Activated naive CD8-positive, alpha-beta T cell (primary cell): ENCODE measurements around the gene LANCL2.
"Not testable (repeated sequence)": the region's sequence is repeated elsewhere in the genome, so short reads cannot be mapped to it uniquely, and the experiment has no call there.

Source experiments
- H3K27ac Mint-ChIP-seq: one replicate; pipeline ENCODE4 v1.8.0; 2021; ENCODE audit warnings: mixed read lengths
- H3K27me3 Mint-ChIP-seq: one replicate; pipeline ENCODE4 v1.8.0; 2021; ENCODE audit warnings: mixed read lengths
- H3K36me3 Mint-ChIP-seq: one replicate; pipeline ENCODE4 v1.8.0; 2021; ENCODE audit warnings: mixed read lengths
- H3K4me1 Mint-ChIP-seq: one replicate; pipeline ENCODE4 v1.8.0; 2021; ENCODE audit warnings: low read depth, mixed read lengths
- H3K4me3 Mint-ChIP-seq: one replicate; pipeline ENCODE4 v1.8.0; 2021; ENCODE audit warnings: mild to moderate bottlenecking, mixed read lengths
- H3K9me3 Mint-ChIP-seq: one replicate; pipeline ENCODE4 v1.8.0; 2021; ENCODE audit warnings: low read depth, mixed read lengths

The LANCL2 gene

DNA sequence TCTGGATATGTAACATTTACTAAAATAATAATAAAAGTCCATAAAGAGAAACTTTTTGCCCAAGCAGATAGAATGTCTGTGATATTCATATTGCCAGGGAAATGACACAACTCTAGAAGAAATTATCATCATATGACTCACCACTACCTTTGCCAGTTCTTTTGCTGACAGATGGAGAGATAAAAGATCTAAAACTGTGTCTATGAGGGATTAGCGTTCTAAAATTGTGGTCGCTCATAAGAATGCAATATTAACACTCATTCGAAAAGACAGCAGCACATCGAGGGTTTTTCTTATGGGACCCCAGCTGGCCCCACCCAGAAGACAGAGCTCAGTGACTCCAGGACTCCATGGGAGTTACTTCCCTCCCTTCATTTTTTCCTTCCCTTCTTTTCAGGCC is 16.6 kb upstream of the LANCL2 start:
- H3K27ac Mint-ChIP-seq, result no peak overlapping the region
- H3K4me3 Mint-ChIP-seq, result no peak overlapping the region
- no peaks in the 10 kb centered on the region for H3K36me3 Mint-ChIP-seq
- peaks cover 13% of the 10 kb centered on the region for H3K27me3 Mint-ChIP-seq
- H3K4me1 Mint-ChIP-seq, result peaks cover 7% of the 10 kb centered on the region
- H3K9me3 Mint-ChIP-seq, result no peaks in the 10 kb centered on the region

DNA sequence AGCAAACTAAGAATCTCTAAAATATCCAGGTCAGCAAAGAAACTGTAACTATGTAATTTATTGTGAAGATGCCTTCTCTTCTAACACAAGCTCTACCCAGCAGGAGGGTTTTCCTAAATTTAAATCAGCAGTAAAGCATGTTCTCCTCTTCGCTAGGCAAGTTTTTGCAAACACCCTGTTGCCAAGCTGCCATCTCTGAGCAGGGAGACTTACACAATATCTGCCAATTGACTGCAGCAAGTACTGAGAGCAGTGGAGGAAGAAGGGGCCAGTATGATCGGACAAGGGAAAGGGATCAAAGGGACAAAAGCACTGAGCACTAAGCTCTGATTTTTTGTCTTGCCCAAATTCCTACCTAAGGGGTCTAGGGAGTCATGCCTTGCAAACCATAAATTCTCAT is 16.0 kb upstream of the LANCL2 start:
- Mint-ChIP-seq H3K36me3 (no peaks in the 10 kb centered on the region), H3K9me3 (no peaks in the 10 kb centered on the region), H3K27me3 (peaks cover 13% of the 10 kb centered on the region), H3K27ac (no peak overlapping the region), H3K4me3 (no peak overlapping the region), H3K4me1 (peaks cover 7% of the 10 kb centered on the region)

DNA sequence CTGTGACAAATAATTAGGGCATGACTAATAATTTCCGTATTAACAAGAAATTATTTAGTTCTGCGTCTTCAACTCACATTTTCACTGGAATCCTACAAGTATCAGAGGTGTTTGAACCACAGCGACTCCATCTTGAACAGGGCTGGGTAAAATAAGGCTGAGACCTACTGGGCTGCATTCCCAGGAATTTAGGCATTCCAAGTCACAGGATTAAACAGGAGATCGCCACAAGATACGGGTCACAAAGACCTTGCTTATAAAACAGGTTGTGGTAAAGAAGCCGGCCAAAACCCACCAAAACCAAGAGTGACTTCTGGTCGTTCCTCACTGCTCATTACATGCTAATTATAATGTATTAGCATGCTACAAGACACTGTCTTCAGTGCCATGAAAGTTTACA is 14.9 kb upstream of the LANCL2 start:
- H3K9me3 Mint-ChIP-seq, result no peaks in the 10 kb centered on the region
- H3K4me3 Mint-ChIP-seq, result no peak overlapping the region
- H3K27ac Mint-ChIP-seq, result no peak overlapping the region
- peaks cover 7% of the 10 kb centered on the region for H3K4me1 Mint-ChIP-seq
- H3K36me3 Mint-ChIP-seq, result no peaks in the 10 kb centered on the region
- H3K27me3 Mint-ChIP-seq, result peaks cover 13% of the 10 kb centered on the region

DNA sequence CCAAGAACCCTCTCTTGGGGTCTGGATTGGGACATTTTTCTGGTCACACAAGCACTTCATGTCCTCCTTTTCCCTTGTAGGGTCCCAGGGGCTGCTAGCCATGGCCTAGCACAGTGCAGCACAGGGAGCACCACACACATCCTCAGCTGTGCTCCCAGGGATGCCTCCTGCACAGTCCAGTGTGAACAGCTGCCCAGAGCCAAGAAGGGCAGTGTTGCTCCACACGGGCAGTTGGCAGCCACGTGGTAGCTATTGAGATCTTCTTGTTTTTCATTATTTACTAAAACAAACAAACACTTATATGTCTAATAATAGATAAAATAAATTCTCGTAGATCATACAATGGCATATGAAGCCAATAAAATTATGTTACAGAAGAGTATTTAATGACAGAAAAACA is 13.9 kb upstream of the LANCL2 start:
- H3K9me3 Mint-ChIP-seq, result no peaks in the 10 kb centered on the region
- H3K27me3 Mint-ChIP-seq, result peaks cover 12% of the 10 kb centered on the region
- H3K27ac Mint-ChIP-seq, result no peak overlapping the region
- no peaks in the 10 kb centered on the region for H3K36me3 Mint-ChIP-seq
- no peak overlapping the region for H3K4me3 Mint-ChIP-seq
- H3K4me1 Mint-ChIP-seq, result peaks cover 7% of the 10 kb centered on the region

DNA sequence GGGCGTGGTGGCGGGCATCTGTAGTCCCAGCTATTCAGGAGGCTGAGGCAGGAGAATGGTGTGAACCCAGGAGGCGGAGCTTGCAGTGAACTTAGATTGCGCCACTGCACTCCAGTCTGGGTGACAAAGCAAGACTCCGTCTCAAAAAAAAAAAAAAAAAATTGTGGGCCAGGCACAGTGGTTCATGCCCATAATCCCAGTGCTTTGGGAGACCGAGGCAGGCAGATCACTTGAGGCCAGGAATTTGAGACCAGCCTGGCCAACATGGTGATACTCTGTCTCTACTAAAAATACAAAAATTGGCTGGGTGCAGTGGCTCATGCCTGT is 12.2 kb upstream of the LANCL2 start:
- not testable (repeated sequence) for H3K4me1 Mint-ChIP-seq, H3K9me3 Mint-ChIP-seq, H3K36me3 Mint-ChIP-seq, H3K4me3 Mint-ChIP-seq, H3K27me3 Mint-ChIP-seq, H3K27ac Mint-ChIP-seq

DNA sequence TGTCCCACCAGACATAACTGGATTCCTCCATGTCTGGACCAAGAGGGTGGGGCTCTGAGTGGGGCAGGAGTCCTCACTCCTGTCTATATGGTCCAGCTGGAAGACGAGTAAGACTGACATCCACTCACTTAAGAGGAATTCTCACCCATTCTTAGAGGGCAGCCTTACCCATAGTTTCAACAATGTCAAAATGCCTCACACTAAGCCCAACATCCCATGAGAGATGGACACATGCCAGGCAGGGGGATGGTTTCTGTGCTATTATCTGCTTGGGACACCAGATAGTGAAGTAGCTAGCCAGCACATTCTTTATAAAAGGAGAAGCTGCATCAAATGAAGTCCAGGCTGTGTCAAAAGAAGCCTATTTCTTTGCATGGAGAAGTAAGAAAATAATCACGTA is 4.7 kb upstream of the LANCL2 start:
- Mint-ChIP-seq H3K4me3 (no peak overlapping the region), H3K4me1 (peaks cover 10% of the 10 kb centered on the region), H3K36me3 (no peaks in the 10 kb centered on the region)

DNA sequence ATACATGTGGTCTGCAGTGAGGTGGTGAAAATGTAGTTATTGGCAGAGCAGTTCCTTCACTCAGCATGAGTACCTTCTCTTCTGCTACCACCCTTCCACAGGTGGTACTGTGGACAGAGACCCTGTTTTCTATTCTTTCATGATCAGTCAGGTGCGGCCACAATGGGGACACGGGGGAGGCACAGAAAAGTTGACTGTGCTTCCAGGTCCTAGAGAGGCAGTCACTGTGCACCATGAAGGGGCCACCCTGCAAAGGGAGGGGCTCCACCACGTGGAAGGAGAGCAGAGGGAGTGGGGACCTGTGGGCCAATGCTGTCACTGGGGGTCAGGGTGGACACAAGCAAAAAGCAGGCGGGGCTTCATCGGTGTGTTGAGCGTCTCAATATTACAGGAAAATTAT is 3.6 kb upstream of the LANCL2 start:
- Mint-ChIP-seq H3K36me3 (no peaks in the 10 kb centered on the region), H3K9me3 (no peaks in the 10 kb centered on the region), H3K27me3 (peaks cover 3% of the 10 kb centered on the region), H3K27ac (no peak overlapping the region), H3K4me3 (no peak overlapping the region), H3K4me1 (peaks cover 11% of the 10 kb centered on the region)

More for the DNA sequence above, 4.7 kb upstream of the LANCL2 start:
- H3K9me3 Mint-ChIP-seq, result no peaks in the 10 kb centered on the region
- peaks cover 3% of the 10 kb centered on the region for H3K27me3 Mint-ChIP-seq
- no peak overlapping the region for H3K27ac Mint-ChIP-seq

DNA sequence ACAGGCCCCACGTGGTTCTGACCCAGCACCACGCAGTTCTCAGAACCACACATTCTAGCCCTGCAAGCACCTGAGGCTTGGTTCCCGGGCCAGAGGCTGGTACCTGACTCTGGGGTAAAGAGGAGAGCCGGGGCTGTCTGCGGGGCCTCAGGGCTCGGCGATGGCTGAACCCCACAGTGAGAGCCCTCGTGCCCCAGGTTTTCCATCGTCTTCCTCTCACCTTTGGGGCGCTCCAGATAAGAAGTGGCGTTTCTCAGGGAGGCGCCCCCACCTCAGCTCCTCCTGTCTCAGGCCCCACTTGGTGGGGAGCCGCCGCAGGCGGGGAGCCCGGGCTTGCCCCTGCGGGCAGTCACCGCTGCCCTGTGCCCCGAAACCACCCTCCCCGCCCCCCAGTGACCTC is 2.2 kb upstream of the LANCL2 start:
- Mint-ChIP-seq H3K27ac (no peak overlapping the region), H3K27me3 (peaks cover 3% of the 10 kb centered on the region), H3K4me1 (peaks cover 23% of the 10 kb centered on the region), H3K4me3 (no peak overlapping the region), H3K36me3 (no peaks in the 10 kb centered on the region), H3K9me3 (no peaks in the 10 kb centered on the region)

DNA sequence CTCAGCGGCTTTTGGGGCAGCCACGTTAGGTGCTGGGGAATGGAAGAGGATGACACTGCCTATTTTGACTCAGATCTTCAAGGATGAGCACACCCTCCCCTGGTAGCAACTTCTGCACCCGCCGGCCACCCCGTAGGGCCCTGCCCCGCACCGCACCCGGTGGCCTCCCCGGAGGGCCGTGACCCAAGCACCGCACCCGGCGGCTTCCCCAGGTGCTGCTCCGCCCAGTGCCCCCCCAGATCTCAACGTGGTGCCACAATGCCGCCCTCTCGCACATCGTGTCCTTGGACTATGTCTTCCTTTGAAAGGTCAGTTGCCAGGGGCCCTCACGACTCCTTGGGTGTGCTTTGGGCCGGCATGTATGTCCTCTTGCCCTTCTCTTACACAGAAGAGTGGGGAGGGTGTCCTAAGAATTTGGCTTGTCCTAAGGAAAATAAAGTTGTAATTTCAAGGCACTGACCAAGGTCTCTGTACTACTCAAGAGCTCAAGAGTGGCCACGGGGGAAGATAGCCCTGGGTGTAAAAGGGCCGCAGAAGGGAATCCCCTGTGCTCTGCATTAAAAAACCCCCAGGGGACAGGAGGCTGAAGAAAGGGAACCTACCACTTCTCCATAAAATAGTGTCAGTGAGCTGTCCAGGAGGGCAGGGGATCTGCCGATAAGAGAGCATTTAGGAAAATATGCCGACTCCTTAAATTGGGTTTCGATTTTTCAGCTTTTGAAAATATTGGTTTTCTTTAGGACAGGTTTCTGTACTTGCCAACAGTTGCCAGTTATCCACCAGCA is 1.6 kb upstream of the LANCL2 start:
- no peaks in the 10 kb centered on the region for H3K36me3 Mint-ChIP-seq
- peak overlapping the region; percentile 95 for H3K4me3 Mint-ChIP-seq

DNA sequence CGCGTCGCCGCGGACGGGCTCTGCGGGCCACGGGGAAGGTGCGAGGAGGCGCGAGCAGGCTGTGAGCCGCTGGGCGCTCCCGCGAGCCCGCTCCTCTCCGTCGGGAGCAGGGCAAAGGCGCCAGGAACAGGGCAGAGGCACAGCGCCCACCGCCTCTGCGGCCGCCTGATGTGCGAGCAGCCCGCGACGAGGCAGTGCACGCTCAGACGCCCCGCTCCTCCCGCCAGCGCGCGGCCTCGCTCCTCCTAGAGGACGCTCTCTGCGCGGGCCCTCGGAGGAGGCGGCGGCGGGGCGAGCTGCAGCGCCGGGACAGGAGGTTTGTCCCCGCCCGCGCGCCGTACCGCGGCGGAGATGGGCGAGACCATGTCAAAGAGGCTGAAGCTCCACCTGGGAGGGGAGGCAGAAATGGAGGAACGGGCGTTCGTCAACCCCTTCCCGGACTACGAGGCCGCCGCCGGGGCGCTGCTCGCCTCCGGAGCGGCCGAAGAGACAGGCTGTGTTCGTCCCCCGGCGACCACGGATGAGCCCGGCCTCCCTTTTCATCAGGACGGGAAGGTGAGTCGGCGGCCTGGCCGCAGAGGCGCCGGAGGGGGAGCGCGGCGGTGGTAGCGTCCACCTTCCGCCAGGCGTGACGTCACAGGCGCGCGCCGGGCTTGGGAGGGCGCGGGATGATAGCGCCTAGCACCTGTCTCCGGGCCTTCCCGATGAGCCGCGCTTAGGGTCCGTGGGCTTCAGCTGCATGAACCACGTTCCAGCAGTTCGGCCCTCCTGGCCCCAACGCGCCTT is 731 bp downstream of the LANCL2 start:
- Mint-ChIP-seq H3K27ac (peak overlapping the region; percentile 97), H3K27me3 (no peaks in the 10 kb centered on the region)

More for the DNA sequence above, 1.6 kb upstream of the LANCL2 start:
- peaks cover 30% of the 10 kb centered on the region for H3K4me1 Mint-ChIP-seq
- no peak overlapping the region for H3K27ac Mint-ChIP-seq
- H3K9me3 Mint-ChIP-seq, result no peaks in the 10 kb centered on the region
- peaks cover 3% of the 10 kb centered on the region for H3K27me3 Mint-ChIP-seq

DNA sequence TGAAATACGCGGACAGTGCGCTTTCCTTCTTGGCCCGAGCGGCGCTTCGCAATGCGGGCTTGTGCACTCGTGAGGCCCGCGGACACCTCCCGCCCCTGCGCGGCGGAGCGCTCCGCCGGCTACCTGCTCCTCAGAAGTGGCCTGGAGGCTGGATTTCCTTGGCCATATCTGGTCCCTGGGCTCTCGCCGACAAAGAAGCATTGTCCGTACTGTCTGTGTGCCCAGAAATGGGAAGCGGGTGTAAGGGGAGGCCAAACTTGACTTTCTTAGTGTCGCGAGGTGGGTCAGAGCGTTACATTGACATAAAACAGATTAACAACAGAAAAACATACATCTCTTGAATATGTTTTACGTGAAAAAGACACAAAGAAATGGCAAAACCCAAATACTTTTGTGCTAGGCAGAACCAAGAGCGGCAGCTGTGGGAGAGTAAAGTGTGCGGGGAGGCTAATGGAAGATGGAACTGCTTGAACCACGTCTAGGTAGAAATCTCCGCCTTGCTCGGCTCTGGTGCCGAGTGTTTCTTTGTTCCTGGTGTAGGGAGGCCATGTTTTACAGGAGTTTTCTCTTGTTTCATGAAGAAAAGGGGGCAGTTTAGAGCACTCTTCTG is 1.4 kb downstream of the LANCL2 start:
- Mint-ChIP-seq H3K27me3 (no peaks in the 10 kb centered on the region), H3K4me1 (peaks cover 32% of the 10 kb centered on the region), H3K4me3 (peak overlapping the region; percentile 98), H3K36me3 (no peaks in the 10 kb centered on the region), H3K9me3 (no peaks in the 10 kb centered on the region), H3K27ac (peak overlapping the region; percentile 97)

More for the DNA sequence above, 731 bp downstream of the LANCL2 start:
- Mint-ChIP-seq H3K4me1 (peaks cover 32% of the 10 kb centered on the region), H3K4me3 (peak overlapping the region; percentile 98), H3K9me3 (no peaks in the 10 kb centered on the region), H3K36me3 (no peaks in the 10 kb centered on the region)

DNA sequence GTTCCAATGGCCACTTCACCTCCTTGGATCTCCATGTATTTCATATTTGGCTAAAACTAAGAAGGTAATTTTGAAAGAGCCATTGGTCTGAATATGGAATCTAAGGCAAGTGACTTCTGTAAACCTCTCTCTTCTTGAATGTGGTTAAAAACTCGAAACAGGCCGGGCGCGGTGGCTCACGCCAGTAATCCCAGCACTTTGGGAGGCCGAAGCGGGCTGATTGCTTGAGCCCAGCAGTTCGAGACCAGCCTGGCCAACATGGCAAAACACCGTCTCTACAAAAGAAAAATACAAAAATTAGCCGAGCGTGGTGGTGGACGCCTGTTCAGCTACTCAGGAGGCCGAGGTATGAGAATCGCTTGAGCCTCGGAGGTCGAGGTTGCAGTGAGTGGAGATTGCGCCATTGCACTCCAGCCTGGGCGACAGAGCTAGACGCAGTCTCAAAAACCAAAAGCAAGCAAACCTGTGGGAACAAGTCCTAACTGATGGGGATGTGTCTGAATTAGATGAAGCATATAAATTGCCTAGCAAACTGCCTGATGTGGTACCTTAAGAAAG is 2.2 kb downstream of the LANCL2 start:
- H3K4me1 Mint-ChIP-seq, result peaks cover 32% of the 10 kb centered on the region
- peak overlapping the region; percentile 97 for H3K27ac Mint-ChIP-seq
- no peaks in the 10 kb centered on the region for H3K9me3 Mint-ChIP-seq
- no peaks in the 10 kb centered on the region for H3K27me3 Mint-ChIP-seq
- peak overlapping the region; percentile 98 for H3K4me3 Mint-ChIP-seq
- H3K36me3 Mint-ChIP-seq, result no peaks in the 10 kb centered on the region

DNA sequence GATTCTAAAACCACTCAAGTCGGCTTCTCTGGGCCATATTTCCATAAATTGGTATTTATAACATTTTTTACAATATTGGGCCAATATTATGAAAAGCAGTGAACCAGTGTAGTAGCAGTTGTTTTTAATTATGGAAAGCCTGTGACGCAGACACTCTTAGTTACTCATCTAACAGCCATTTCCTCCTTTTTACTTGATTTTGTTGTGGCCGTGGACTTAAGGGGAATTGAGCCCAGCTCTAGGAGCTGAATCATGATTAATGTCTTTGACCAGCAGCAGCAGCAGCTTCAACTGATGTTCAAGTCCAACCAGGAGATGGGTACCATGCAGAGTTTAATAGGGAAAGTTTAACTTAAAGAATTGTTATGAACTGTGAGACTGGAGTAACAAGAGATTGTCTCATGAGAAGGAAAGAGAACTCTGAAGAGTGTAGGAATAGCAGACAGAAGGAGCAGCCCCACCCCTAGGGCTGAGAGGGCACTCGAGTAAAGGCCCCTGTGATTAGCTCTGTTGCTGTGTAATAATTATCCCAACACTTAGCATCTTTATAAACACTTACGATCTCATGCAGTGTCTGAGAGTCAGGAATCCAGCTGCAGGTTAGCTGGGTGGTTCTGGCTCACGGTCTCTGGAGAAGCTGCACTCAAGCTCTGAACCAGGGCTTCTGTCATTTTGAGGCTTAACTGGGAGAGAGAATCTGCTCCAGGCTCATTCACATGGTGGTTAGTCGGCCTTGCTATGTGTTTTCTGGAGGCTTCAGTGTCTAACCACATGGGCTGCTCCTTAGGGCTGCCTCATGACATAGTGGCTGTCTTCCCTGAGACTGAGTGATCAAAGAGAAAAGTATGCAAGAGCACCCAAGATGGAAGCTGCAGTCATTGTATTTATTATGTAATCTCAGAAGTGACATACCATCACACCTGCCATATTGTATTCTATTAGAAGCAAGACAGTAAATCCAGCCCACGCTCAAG is 4.6 kb downstream of the LANCL2 start:
- Mint-ChIP-seq H3K9me3 (no peaks in the 10 kb centered on the region), H3K36me3 (no peaks in the 10 kb centered on the region), H3K4me1 (peaks cover 31% of the 10 kb centered on the region), H3K27ac (no peak overlapping the region), H3K4me3 (no peak overlapping the region), H3K27me3 (no peaks in the 10 kb centered on the region)

DNA sequence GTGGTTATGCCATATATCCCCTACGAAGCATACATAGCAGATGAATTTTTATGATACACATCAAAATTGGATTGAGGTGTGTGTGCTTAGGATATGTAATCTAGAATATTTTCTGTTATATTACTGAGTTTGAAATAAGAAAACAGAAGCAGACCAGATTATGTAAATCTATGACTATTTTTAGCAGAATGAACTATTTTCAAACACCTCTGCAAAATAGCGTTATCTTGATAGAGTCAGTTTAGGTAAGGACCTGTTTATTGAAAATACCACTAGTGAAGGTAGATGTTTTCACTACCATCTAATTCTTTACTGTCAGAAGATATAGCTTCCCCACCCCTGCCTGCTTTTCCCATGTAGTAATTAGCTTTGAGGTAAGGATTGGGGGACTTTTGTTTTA is 9.1 kb downstream of the LANCL2 start:
- Mint-ChIP-seq H3K4me1 (peaks cover 2% of the 10 kb centered on the region), H3K27me3 (no peaks in the 10 kb centered on the region), H3K27ac (no peak overlapping the region), H3K9me3 (no peaks in the 10 kb centered on the region), H3K36me3 (no peaks in the 10 kb centered on the region), H3K4me3 (no peak overlapping the region)
